Measurements from ENCODE around the gene FBXW11.

DNA sequence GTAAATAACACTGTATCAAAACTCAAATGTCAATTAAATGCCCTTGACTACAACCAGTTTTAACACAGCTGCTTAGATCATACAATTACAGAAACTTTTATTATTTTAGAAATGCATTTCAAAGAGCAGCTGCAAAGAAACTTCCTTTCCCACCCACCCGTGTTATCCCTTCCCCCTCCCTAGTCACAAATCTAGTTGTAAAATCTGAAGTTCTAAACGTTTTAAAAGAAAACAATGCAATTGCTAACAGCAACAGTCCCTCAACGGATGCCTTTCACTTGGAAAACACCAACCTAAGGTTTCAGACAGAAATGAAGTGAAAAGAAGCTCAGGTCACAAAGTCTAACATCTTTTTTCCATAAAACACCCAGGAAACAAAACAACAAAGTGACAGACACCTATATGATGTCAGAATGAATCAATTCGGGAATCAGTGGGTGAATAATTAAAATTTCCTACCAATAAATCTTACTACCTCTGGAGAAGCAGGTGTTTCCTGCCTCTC is 100.3 kb downstream of the FBXW11 start:
- TF ChIP-seq, protein P1, sequence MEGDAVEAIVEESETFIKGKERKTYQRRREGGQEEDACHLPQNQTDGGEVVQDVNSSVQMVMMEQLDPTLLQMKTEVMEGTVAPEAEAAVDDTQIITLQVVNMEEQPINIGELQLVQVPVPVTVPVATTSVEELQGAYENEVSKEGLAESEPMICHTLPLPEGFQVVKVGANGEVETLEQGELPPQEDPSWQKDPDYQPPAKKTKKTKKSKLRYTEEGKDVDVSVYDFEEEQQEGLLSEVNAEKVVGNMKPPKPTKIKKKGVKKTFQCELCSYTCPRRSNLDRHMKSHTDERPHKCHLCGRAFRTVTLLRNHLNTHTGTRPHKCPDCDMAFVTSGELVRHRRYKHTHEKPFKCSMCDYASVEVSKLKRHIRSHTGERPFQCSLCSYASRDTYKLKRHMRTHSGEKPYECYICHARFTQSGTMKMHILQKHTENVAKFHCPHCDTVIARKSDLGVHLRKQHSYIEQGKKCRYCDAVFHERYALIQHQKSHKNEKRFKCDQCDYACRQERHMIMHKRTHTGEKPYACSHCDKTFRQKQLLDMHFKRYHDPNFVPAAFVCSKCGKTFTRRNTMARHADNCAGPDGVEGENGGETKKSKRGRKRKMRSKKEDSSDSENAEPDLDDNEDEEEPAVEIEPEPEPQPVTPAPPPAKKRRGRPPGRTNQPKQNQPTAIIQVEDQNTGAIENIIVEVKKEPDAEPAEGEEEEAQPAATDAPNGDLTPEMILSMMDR (IDR thresholded peaks at IDR 0.05): no peak
- TF ChIP-seq POLR2AphosphoS5 (IDR thresholded peaks at IDR 0.05): no peak
- TF ChIP-seq EP300 (IDR thresholded peaks at IDR 0.05; ENCODE audit: low read depth): no peak

All from transverse colon (tissue), 4 donors.